OCI-LY7 (cell line): ENCODE measurements around the gene TBXT.

Experiments used
- EZH2phosphoT487 ChIP-seq: fragments of 200-600 bp; sonication (generic); IDR thresholded peaks from 2 replicates; pipeline ENCODE4 v1.6.1; 2018; ENCODE audit warnings: low read depth, borderline replicate concordance, mild to moderate bottlenecking, mixed run types, antibody characterized with exemption, low read length, moderate library complexity, mixed read lengths
- TF ChIP-seq, protein P1 (sequence below): fragments of 200-600 bp; sonication (generic); conservative IDR thresholded peaks from 2 replicates; pipeline ENCODE4 v1.5.1; 2014; ENCODE audit warnings: mild to moderate bottlenecking, antibody characterized with exemption, low read length, moderate library complexity, mixed read lengths

DNA sequence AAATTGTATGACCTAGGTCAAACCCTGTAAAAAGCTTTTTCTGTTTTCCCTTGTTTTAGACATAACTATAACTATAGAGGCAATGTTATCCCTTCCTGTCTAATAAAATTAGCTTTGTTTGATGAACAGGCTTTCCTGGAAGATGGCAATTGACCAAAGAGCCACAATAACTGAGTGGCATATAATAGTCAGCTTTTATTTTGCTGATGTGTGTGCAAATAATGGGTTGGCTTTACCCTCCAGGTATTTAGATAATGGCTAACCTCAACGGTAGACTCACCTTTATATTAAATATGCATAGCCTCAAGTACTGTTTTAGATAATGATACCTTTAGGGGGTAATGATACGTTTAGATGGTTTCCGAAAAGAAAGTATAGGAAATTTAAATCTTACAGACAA is 15.0 kb downstream of the TBXT start:
- TF ChIP-seq, protein P1, sequence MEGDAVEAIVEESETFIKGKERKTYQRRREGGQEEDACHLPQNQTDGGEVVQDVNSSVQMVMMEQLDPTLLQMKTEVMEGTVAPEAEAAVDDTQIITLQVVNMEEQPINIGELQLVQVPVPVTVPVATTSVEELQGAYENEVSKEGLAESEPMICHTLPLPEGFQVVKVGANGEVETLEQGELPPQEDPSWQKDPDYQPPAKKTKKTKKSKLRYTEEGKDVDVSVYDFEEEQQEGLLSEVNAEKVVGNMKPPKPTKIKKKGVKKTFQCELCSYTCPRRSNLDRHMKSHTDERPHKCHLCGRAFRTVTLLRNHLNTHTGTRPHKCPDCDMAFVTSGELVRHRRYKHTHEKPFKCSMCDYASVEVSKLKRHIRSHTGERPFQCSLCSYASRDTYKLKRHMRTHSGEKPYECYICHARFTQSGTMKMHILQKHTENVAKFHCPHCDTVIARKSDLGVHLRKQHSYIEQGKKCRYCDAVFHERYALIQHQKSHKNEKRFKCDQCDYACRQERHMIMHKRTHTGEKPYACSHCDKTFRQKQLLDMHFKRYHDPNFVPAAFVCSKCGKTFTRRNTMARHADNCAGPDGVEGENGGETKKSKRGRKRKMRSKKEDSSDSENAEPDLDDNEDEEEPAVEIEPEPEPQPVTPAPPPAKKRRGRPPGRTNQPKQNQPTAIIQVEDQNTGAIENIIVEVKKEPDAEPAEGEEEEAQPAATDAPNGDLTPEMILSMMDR: no peak
- no peak for TF ChIP-seq EZH2phosphoT487
